ENCODE data around the gene RNF168. TPM values are rescaled to one million over a fixed set of nuclear protein-coding genes. Genes with fewer than 3 reads are reported as not detected.
"Not testable (repeated sequence)": the region's sequence is repeated elsewhere in the genome, so short reads cannot be mapped to it uniquely, and the experiment has no call there.

The RNF168 gene
- total RNA-seq, 3 donors from 2014 or later = 22.9 to 24.8 (median 24.3) TPM

DNA sequence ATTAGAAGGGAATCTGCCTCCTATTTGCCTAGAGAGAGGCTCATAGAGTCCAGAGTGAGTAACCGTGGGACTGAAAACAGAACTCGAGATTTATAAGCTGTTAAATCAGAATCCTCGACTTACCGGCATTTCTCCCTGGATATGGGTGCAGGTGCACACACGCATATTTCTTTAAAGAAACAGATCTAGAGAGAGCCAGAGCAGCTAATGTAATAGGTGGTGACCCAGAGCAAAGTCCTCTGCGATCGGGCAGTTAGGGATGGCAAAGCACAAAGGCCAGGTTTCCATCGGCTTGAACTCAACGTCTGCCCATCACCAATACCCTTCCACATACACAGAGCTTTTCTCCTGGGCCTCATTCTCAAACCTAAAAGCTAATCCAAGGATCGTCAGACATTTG lies 13.8 kb downstream of the RNF168 start:
- Histone ChIP-seq H3K9me3 (no peaks in the 10 kb centered on the region), H3K27me3 (no peaks in the 10 kb centered on the region), H3K27ac (no peak overlapping the region), H3K4me3 (no peak overlapping the region), H3K4me1 (no peaks in the 10 kb centered on the region), H3K36me3 (no peaks in the 10 kb centered on the region)
- intact Hi-C loops (cut with DNase I; ENCODE audit: low total_unique reads) = no loop called here
- DNase-seq (ENCODE audit: low spot score in 2 of 2) = no peak
- TF ChIP-seq POLR2A (IDR thresholded peaks at IDR 0.05) (no peak), POLR2AphosphoS5 (IDR thresholded peaks at IDR 0.05) (no peak)
- TF ChIP-seq, protein P1, sequence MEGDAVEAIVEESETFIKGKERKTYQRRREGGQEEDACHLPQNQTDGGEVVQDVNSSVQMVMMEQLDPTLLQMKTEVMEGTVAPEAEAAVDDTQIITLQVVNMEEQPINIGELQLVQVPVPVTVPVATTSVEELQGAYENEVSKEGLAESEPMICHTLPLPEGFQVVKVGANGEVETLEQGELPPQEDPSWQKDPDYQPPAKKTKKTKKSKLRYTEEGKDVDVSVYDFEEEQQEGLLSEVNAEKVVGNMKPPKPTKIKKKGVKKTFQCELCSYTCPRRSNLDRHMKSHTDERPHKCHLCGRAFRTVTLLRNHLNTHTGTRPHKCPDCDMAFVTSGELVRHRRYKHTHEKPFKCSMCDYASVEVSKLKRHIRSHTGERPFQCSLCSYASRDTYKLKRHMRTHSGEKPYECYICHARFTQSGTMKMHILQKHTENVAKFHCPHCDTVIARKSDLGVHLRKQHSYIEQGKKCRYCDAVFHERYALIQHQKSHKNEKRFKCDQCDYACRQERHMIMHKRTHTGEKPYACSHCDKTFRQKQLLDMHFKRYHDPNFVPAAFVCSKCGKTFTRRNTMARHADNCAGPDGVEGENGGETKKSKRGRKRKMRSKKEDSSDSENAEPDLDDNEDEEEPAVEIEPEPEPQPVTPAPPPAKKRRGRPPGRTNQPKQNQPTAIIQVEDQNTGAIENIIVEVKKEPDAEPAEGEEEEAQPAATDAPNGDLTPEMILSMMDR (IDR thresholded peaks at IDR 0.05) = no peak

DNA sequence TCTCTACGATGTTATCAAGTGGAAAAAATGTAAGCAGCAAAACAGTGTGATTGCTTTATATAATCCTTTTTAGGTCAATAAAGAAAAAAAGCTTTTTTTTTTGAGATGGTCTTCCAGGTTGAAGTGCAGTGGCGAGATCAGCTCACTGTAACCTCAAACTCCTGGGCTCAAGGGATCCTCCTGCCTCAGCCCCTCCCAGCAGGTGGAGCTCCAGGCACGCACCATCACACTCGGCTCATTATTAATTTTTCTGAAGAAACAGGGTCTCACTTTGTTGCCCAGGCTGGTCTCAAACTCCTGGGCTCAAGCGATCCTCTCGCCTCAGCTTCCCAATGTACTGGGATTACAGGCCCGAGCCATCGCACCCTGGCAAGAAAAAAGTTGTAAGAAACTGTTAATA lies 17.3 kb downstream of the RNF168 start:
- no peak for TF ChIP-seq POLR2A (IDR thresholded peaks at IDR 0.05)
- TF ChIP-seq, protein P1 (IDR thresholded peaks at IDR 0.05) = no peak
- no peak for TF ChIP-seq POLR2AphosphoS5 (IDR thresholded peaks at IDR 0.05)
- no peaks in the 10 kb centered on the region for H3K9me3 ChIP-seq
- H3K27me3 ChIP-seq = no peaks in the 10 kb centered on the region
- no peaks in the 10 kb centered on the region for H3K4me1 ChIP-seq
- intact Hi-C loops (cut with DNase I; ENCODE audit: low total_unique reads) = no loop called here
- H3K36me3 ChIP-seq = no peaks in the 10 kb centered on the region
- H3K4me3 ChIP-seq = no peak overlapping the region
- no peak for DNase-seq (ENCODE audit: low spot score in 2 of 2)
- H3K27ac ChIP-seq = no peak overlapping the region

DNA sequence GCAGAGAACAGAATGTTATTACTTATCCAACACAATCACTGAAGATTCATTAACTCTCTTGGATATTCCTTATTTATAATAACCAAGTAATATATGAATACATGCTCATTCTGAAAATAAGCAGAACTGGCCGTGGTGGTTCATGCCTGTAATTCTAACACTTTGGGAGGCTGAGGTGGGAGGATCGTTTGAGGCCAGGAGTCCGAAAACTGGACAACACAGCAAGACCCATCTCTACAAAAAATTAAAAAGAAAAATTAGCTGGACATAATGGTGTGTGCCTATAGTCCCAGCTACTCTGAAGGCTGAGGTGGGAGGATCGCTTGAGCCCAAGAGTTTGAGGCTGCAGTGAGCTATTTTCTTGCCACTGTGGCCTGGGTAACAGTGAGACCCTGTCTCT lies 25.9 kb downstream of the RNF168 start:
- Histone ChIP-seq H3K27ac (no peak overlapping the region), H3K4me3 (no peak overlapping the region), H3K9me3 (no peaks in the 10 kb centered on the region), H3K36me3 (peaks cover 7% of the 10 kb centered on the region), H3K27me3 (no peaks in the 10 kb centered on the region), H3K4me1 (no peaks in the 10 kb centered on the region)
- intact Hi-C loops (cut with DNase I; ENCODE audit: low total_unique reads) = no loop called here
- DNase-seq (ENCODE audit: low spot score in 2 of 2) = no peak
- TF ChIP-seq POLR2A (IDR thresholded peaks at IDR 0.05) (no peak), POLR2AphosphoS5 (IDR thresholded peaks at IDR 0.05) (no peak)
- TF ChIP-seq, protein P1 (IDR thresholded peaks at IDR 0.05) = no peak

DNA sequence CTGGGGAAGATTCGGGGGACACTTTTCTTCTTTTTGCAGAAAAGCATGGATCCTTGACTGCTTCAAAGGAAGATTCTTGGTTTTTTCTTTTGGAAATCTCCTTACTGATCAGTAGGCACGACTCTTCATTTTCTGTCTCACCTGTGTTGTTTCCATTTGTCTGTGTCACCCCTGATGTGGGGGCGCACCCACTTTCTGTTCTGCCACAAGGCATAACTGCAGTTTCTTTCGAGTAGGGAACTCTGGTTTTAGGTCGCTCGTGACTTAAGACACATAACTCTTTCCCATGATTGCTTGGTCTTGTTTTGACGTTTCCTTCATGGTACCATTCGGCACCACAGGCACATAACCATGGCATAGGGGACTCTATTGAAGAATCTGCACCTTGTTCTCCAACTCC lies 31.3 kb downstream of the RNF168 start:
- intact Hi-C loops (cut with DNase I; ENCODE audit: low total_unique reads) = no loop called here
- Histone ChIP-seq H3K36me3 (peaks cover 4% of the 10 kb centered on the region), H3K27me3 (no peaks in the 10 kb centered on the region), H3K4me3 (no peak overlapping the region), H3K4me1 (no peaks in the 10 kb centered on the region), H3K9me3 (no peaks in the 10 kb centered on the region), H3K27ac (no peak overlapping the region)
- DNase-seq (ENCODE audit: low spot score in 2 of 2) = no peak
- TF ChIP-seq POLR2A (IDR thresholded peaks at IDR 0.05) (no peak), POLR2AphosphoS5 (IDR thresholded peaks at IDR 0.05) (no peak)
- TF ChIP-seq, protein P1 (IDR thresholded peaks at IDR 0.05) = no peak

DNA sequence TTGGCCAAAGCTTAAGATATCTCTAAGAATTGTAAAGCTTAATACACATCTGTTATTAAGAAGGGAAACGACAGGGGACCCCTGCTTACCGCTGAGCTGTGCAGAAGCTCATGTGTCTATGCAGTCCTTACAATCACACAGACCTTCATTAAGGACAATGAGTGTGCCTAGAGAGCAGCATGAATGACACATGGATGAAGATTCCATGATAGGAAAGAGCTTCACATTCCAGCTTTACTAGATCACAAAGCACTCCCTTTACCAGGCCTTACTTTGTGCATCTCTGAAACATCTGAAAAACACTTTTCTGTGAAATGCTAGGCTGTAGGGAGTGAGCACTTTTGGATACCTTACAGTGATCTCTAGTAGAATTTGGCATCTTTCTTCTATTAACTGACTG lies 32.0 kb downstream of the RNF168 start:
- no peak for DNase-seq (ENCODE audit: low spot score in 2 of 2)
- Histone ChIP-seq H3K4me1 (no peaks in the 10 kb centered on the region), H3K36me3 (peaks cover 4% of the 10 kb centered on the region), H3K27ac (no peak overlapping the region), H3K9me3 (no peaks in the 10 kb centered on the region), H3K4me3 (no peak overlapping the region), H3K27me3 (no peaks in the 10 kb centered on the region)
- TF ChIP-seq, protein P1 (IDR thresholded peaks at IDR 0.05) = no peak
- TF ChIP-seq POLR2AphosphoS5 (IDR thresholded peaks at IDR 0.05) (no peak), POLR2A (IDR thresholded peaks at IDR 0.05) (no peak)
- intact Hi-C loops (cut with DNase I; ENCODE audit: low total_unique reads) = no loop called here

DNA sequence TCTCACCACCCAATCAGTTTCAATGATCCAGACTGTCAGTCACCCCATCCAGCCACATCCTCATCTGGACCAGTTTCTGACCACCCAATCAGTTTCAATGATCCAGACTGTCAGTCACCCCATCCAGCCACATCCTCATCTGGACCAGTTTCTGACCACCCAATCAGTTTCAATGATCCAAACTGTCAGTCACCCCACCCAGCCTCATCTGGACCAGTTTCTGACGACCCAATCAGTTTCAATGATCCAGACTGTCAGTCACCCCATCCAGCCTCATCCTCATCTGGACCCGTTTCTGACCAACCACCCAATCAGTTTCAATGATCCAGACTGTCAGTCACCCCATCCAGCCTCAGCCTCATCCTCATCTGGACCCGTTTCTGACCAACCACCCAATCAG lies 33.4 kb downstream of the RNF168 start:
- H3K4me3 ChIP-seq; H3K27ac ChIP-seq; DNase-seq (ENCODE audit: low spot score in 2 of 2); H3K9me3 ChIP-seq; H3K4me1 ChIP-seq; H3K36me3 ChIP-seq; H3K27me3 ChIP-seq; intact Hi-C loops (cut with DNase I; ENCODE audit: low total_unique reads): not testable (repeated sequence)

All from breast epithelium (tissue), 4 donors.